ENCODE measurements around the gene ASB13.

DNA sequence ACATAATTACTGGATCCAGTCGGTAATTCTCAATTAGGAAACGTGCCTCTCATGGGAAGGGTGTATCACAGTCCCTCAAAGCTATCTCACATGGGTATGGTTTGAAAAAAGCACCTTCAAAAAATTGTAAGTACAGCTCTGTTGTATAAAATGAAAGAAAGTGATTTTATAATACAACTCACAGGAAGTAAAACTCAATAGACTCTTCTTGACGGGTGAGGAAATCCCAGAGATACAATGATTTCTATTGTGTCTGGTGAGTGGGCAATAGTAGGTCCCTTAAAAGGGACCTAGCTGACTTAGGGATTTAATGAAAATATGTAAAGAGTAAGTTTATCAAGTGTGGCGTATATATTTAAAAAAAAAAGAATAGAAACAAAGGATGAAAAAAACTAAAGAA, 45.2 kb upstream of the ASB13 start:
- TF ChIP-seq POLR2AphosphoS5 (IDR thresholded peaks at IDR 0.05; ENCODE audit: low read depth, low read length) (no peak), GTF2F1 (IDR thresholded peaks at IDR 0.05; ENCODE audit: low read length) (no peak), FOXK2 (IDR thresholded peaks at IDR 0.05) (no peak), ZNF253 (CRISPR knock-in tag; IDR thresholded peaks at IDR 0.05; ENCODE audit: borderline replicate concordance) (no peak), YY1 (IDR thresholded peaks at IDR 0.05; ENCODE audit: insufficient read depth, insufficient replicate concordance, low read depth, low read length) (no peak)
- TF ChIP-seq, protein P1, sequence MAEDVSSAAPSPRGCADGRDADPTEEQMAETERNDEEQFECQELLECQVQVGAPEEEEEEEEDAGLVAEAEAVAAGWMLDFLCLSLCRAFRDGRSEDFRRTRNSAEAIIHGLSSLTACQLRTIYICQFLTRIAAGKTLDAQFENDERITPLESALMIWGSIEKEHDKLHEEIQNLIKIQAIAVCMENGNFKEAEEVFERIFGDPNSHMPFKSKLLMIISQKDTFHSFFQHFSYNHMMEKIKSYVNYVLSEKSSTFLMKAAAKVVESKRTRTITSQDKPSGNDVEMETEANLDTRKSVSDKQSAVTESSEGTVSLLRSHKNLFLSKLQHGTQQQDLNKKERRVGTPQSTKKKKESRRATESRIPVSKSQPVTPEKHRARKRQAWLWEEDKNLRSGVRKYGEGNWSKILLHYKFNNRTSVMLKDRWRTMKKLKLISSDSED (CRISPR knock-in tag; IDR thresholded peaks at IDR 0.05) = no peak
